ENCODE results near the gene PNCK.

GRCh38 chrX:153719701-153720100 lies 46.1 kb upstream of the PNCK start:
- no peak for TF ChIP-seq POLR2A (IDR thresholded peaks at IDR 0.05; ENCODE audit: low read length)
- TF ChIP-seq GATA1 (IDR thresholded peaks at IDR 0.05; ENCODE audit: low read depth, low read length): no peak

Measured in erythroblast (primary cell).